Activated naive CD4-positive, alpha-beta T cell treated with anti-CD3 and anti-CD28 coated beads, Interleukin-2, amount 10 ng/mL, durations not matched to agents 5 hours and 36 hours (primary cell): ENCODE results near the gene C19orf18. TPM values are rescaled to one million over a fixed set of nuclear protein-coding genes. Genes with fewer than 3 reads are reported as not detected.

ENCODE experiments used
- total RNA-seq, 2 experiments: library from RNA; stranded (reverse); gene quantifications; one replicate each; pipeline ENCODE4 v1.2.3, GENCODE V29; 2021

The C19orf18 gene
- total RNA-seq = under 1 TPM; 0.38 to 0.43 TPM

DNA sequence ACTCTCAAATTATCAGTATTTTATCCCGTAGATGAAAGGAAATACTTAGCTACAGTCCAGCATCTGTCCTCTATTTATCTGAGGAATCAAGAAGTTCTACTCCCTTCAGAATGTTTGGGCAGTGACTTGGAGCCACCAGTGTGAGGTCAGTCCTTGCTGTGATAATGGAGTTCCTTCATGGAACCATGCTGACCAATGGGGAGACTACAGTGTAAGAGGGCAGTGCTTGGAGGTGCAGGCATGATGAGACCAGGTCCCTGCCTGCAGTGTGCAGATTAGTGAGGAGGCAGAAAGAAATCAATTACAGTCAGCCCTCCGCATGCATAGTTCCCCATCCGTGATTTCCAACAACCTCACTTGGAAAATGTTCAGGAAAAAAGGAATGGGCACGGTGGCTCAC is at the start of gene C19orf18:
Gene C19orf18 (minus strand): TSS at position 101 of the 400 bp plus-strand sequence. CDS start 102 bp downstream, outside the sequence.

DNA sequence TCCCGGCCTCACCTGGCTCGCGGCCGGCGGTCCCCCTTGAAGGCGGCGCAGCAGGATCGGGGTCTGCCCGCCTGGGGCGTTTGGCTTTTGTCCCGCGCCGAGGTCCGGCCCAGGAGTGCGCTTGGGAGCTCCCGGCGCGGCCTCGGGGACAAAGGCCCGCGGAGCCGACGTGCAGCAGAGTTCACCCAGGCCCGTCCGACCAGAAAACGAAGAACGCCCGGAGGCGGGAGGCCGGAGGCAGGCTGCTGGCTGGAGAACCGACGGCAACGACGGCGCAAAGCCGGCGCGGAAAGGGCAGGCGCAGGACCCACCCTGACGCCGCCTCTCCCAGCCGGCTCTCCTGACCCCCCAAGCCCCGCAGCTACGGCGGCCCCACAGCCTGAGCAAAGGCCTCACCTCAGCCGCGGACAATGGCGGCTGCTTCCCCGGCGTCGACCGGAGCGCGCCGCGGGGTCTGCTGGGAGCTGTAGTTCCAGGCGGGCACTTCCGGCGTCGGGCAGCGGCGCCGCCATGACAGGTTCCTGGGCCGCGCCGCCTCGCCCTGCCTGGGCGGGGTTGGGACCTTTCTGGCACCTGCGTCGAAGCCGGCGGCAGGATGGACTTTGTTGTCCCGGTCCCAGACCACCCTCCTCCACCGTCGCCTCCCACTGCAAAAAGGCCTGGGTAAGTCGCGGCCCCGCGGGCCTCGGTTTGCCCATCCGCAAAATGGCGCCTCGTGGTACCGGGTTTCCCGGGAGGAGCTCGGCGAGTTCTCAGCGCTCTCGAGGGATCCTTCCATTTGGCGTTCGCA is 28.2 kb upstream of the C19orf18 start, which contains the start of gene ZNF606:
Gene ZNF606 (minus strand): TSS at position 437 of the 790 bp plus-strand sequence. CDS start 1,501 bp downstream, outside the sequence.

GRCh38 chr19:57947419-57948134 is 26.8 kb downstream of the C19orf18 start, which contains the start of gene ZNF256:
ZNF256 (minus strand) TSS chr19:57947706; CDS start chr19:57947474, 232 bp downstream.

GRCh38 chr19:57934820-57935665 is 39.3 kb downstream of the C19orf18 start, which contains the start of gene ZNF418:
ZNF418 (minus strand) TSS chr19:57935402; CDS start chr19:57933822, 1,580 bp downstream.

DNA sequence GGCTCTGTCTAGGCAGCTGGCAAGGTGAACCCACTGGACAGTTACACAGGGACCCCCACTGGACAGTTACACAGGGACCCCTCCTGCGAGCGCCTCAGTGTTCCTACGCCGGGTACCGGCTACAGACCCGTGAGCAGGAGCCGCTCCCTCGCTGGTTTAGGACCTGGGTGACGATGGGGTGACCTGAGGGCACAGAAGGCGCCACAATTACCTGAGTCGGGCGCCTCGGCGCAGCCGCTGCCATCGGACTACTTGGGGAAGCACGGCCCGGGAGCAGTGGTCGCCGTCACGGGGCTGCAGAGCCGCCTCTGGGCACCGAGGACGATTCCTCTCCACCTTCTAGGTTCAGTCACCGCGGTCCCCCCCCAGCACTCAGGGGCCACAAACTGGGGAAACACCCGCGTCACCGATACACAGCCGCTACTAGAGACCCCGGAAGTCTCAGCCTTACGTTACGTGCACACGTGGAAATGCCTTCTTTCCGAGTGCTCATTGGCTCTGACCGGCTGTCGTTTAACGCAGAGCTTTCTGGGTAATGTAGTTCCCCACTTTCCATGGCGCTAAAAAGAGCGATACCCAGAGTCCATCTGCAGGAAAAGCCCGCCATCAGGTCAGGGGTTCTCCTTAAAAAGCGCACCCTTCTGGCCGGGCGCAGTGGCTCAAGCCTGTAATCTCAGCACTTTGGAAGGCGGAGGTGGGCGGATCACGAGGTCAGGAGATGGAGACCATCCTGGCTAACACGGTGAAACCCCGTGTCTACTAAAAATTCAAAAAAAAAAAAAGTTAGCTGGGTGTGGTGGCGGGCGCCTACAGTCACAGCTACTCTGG is 58.0 kb downstream of the C19orf18 start, which contains the start of gene ZNF417:
Gene ZNF417 (minus strand): TSS at position 425 of the 828 bp plus-strand sequence. CDS start 181 bp downstream, at position 244.

Other genes with a start within 250 kb of the C19orf18 start
- gene ZNF671, start 246.9 kb downstream of the C19orf18 start, total RNA-seq = 10 to 100 TPM; 13.4 to 15.3 TPM
- 10 to 100 TPM; 15.0 to 17.0 TPM for gene ZNF776, start 227.7 kb downstream of the C19orf18 start, total RNA-seq
- gene ZNF586, start 204.9 kb downstream of the C19orf18 start, total RNA-seq = 10 to 100 TPM; 26.1 to 26.6 TPM
- gene ZNF552, start 159.6 kb downstream of the C19orf18 start, total RNA-seq = 10 to 100 TPM in 1 of 2 experiments, 1 to 10 TPM in 1; 9.5 to 11.1 TPM
- 10 to 100 TPM; 17.4 to 19.7 TPM for gene ZNF587B, start 144.2 kb downstream of the C19orf18 start, total RNA-seq
- 10 to 100 TPM; 38.0 to 39.0 TPM for gene ZNF587, start 124.7 kb downstream of the C19orf18 start, total RNA-seq
- 10 to 100 TPM; 20.5 to 22.3 TPM for gene ZNF814, start 85.5 kb downstream of the C19orf18 start, total RNA-seq
- 10 to 100 TPM; 24.2 to 24.9 TPM for gene ZNF417, start 57.9 kb downstream of the C19orf18 start, total RNA-seq
- 1 to 10 TPM; 7.5 to 7.9 TPM for gene ZNF418, start 39.1 kb downstream of the C19orf18 start, total RNA-seq
- gene ZNF256, start 26.8 kb downstream of the C19orf18 start, total RNA-seq = 1 to 10 TPM; 8.8 to 9.3 TPM
- 10 to 100 TPM; 15.1 to 16.4 TPM for gene ZNF606, start 28.3 kb upstream of the C19orf18 start, total RNA-seq
- not detected for gene ZSCAN1, start 59.5 kb upstream of the C19orf18 start, total RNA-seq
- gene ZNF135, start 84.7 kb upstream of the C19orf18 start, total RNA-seq = under 1 TPM; 0.39 to 0.50 TPM
- 10 to 100 TPM; 16.3 to 16.6 TPM for gene ZSCAN18, start 123.7 kb upstream of the C19orf18 start, total RNA-seq
- gene ZNF329, start 176.3 kb upstream of the C19orf18 start, total RNA-seq = 1 to 10 TPM; 5.7 to 5.8 TPM
- 10 to 100 TPM; 30.8 to 32.7 TPM for gene ZNF274, start 208.5 kb upstream of the C19orf18 start, total RNA-seq